DOHH2 (cell line): ENCODE data around the gene CLIC4.

Source experiments
- EZH2phosphoT487 ChIP-seq: fragments of 200-600 bp; sonication (generic); IDR thresholded peaks from 2 replicates; pipeline ENCODE4 v1.6.1; 2017; ENCODE audit warnings: borderline replicate concordance, mild to moderate bottlenecking, antibody characterized with exemption, low read length, moderate library complexity, mixed read lengths
- TF ChIP-seq, protein P1 (sequence below): fragments of 200-600 bp; sonication (generic); IDR thresholded peaks from one replicate; pipeline ENCODE4 v1.5.1; 2014; ENCODE audit warnings: antibody characterized with exemption, mild to moderate bottlenecking, low read depth, low read length; ENCODE audit not compliant: poor library complexity, severe bottlenecking

DNA sequence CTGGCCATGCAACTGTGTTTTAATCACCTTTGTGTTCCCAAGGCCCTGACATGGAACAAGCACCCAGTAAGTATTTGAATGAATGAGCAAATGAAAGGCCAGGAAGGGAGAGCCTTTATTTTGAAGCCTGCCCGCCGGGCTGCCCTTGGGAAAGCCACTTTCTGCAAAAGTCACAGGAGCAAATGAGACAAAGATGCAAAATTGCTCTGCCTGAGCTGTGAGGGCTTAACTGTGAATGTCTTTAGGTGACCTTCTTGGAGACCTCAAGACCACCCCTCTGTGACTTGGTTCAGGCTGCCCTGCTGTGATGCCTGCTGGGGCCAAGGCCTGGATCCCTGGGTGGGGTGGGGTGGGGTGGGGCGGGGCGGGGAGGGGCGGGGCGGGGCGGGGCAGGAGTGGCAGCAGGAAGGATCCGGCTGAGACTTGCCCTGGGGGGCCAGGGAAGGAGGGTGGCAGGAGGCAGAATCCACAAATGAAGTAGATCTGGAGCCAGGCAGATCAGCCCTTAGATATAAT, 130.8 kb downstream of the CLIC4 start:
- TF ChIP-seq, protein P1, sequence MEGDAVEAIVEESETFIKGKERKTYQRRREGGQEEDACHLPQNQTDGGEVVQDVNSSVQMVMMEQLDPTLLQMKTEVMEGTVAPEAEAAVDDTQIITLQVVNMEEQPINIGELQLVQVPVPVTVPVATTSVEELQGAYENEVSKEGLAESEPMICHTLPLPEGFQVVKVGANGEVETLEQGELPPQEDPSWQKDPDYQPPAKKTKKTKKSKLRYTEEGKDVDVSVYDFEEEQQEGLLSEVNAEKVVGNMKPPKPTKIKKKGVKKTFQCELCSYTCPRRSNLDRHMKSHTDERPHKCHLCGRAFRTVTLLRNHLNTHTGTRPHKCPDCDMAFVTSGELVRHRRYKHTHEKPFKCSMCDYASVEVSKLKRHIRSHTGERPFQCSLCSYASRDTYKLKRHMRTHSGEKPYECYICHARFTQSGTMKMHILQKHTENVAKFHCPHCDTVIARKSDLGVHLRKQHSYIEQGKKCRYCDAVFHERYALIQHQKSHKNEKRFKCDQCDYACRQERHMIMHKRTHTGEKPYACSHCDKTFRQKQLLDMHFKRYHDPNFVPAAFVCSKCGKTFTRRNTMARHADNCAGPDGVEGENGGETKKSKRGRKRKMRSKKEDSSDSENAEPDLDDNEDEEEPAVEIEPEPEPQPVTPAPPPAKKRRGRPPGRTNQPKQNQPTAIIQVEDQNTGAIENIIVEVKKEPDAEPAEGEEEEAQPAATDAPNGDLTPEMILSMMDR = no peak
- TF ChIP-seq EZH2phosphoT487 = no peak
